IMR-90 (cell line): ENCODE measurements around the gene SPAG16. TPM values are rescaled to one million over a fixed set of nuclear protein-coding genes. Genes with fewer than 3 reads are reported as not detected.

ENCODE experiments used
- ATAC-seq: fragments of 200-7000 bp; cut with Tn5 transposase; 2 replicates; pipeline ENCODE4 v1.9.1; 2020; ENCODE audit warnings: low read depth, mild to moderate bottlenecking, moderate library complexity
- BruUV-seq: library from RNA; stranded (reverse); fragments of 400-500 nt; replicated peaks from 2 replicates; lab custom pipeline; 2021; lab: Mats Ljungman, UMichigan
- CTCF ChIA-PET: fragments of 300-600 bp; formaldehyde crosslinking; extraction: SDS; loops from one replicate; lab custom pipeline; 2021; ENCODE audit warnings: antibody characterized with exemption; lab: Yijun Ruan, JAX
- POLR2A ChIA-PET: fragments of 300-600 bp; sonication (Branson Sonifier 250); formaldehyde crosslinking; loops from one replicate; lab custom pipeline; 2022; ENCODE audit warnings: antibody characterized with exemption; ENCODE audit not compliant: unreplicated experiment; lab: Charles Lee
- DNase-seq: peaks from one replicate; pipeline ENCODE4 v3.0.0; 2013
- H2AFZ ChIP-seq: replicated peaks from 2 replicates; pipeline ENCODE3; 2013; ENCODE audit warnings: low read length, mild to moderate bottlenecking; ENCODE audit not compliant: poor library complexity
- H2AK5ac ChIP-seq: 2 replicates; pipeline ENCODE4 v1.6.1; 2013; ENCODE audit warnings: low read depth, low read length, inconsistent platforms
- H2AK9ac ChIP-seq: replicated peaks from 2 replicates; pipeline ENCODE3; 2013; ENCODE audit warnings: mild to moderate bottlenecking, low read depth, low read length, moderate library complexity; ENCODE audit not compliant: poor library complexity
- H2BK120ac ChIP-seq: 2 replicates; pipeline ENCODE4 v1.6.1; 2013; ENCODE audit warnings: low read depth, low read length, inconsistent platforms
- H2BK15ac ChIP-seq: 3 replicates; pipeline ENCODE4 v1.6.1; 2013; ENCODE audit warnings: low read depth, low read length, inconsistent platforms
- H2BK20ac ChIP-seq: 2 replicates; pipeline ENCODE4 v1.6.1; 2013; ENCODE audit warnings: low read depth, mild to moderate bottlenecking, inconsistent platforms, low read length, moderate library complexity
- H2BK5ac ChIP-seq: 2 replicates; pipeline ENCODE4 v1.6.1; 2013; ENCODE audit warnings: mild to moderate bottlenecking, low read depth, low read length, inconsistent platforms; ENCODE audit not compliant: poor library complexity, severe bottlenecking
- H3K14ac ChIP-seq: replicated peaks from 2 replicates; pipeline ENCODE4 v1.6.1; 2013; ENCODE audit warnings: low read depth, low read length, inconsistent platforms
- H3K18ac ChIP-seq: 2 replicates; pipeline ENCODE4 v1.6.1; 2013; ENCODE audit warnings: low read depth, low read length, control low read depth
- H3K23ac ChIP-seq: 2 replicates; pipeline ENCODE4 v1.6.1; 2013; ENCODE audit warnings: low read depth, low read length, inconsistent platforms
- H3K27ac ChIP-seq: 2 replicates; pipeline ENCODE4 v1.5.1; 2013; ENCODE audit warnings: mild to moderate bottlenecking, control low read depth, low read length; ENCODE audit not compliant: insufficient read depth
- H3K27me3 ChIP-seq: 2 replicates; pipeline ENCODE4 v1.6.1; 2013; ENCODE audit warnings: low read length; ENCODE audit not compliant: control insufficient read depth, insufficient read depth
- H3K36me3 ChIP-seq: 2 replicates; pipeline ENCODE4 v1.6.1; 2013; ENCODE audit warnings: low read length, mixed read lengths; ENCODE audit not compliant: control insufficient read depth, insufficient read depth
- H3K4ac ChIP-seq: 2 replicates; pipeline ENCODE4 v1.6.1; 2013; ENCODE audit warnings: low read depth, low read length, inconsistent platforms
- H3K4me1 ChIP-seq: 2 replicates; pipeline ENCODE4 v1.6.1; 2013; ENCODE audit warnings: low read length, mixed read lengths; ENCODE audit not compliant: control insufficient read depth, insufficient read depth
- H3K4me2 ChIP-seq: 2 replicates; pipeline ENCODE4 v1.6.1; 2013; ENCODE audit warnings: low read depth, mild to moderate bottlenecking, control low read depth, low read length, moderate library complexity
- H3K4me3 ChIP-seq: 2 replicates; pipeline ENCODE4 v1.5.1; 2013; ENCODE audit warnings: low read depth, mild to moderate bottlenecking, control low read depth, low read length, moderate library complexity; ENCODE audit not compliant: insufficient read depth
- H3K56ac ChIP-seq: 2 replicates; pipeline ENCODE4 v1.6.1; 2013; ENCODE audit warnings: low read length, inconsistent platforms; ENCODE audit not compliant: insufficient read depth; ENCODE audit errors: extremely low read depth
- H3K79me1 ChIP-seq, 2 experiments: 2 replicates each; pipeline ENCODE4 v1.6.1; 2013; ENCODE audit warnings: low read length in 2 of 2, inconsistent platforms in 1 of 2, low read depth in 1 of 2
- H3K9ac ChIP-seq: 2 replicates; pipeline ENCODE4 v1.6.1; 2013; ENCODE audit warnings: low read depth, low read length, control low read depth
- H3K9me1 ChIP-seq: 2 replicates; pipeline ENCODE4 v1.6.1; 2013; ENCODE audit warnings: low read length, inconsistent platforms; ENCODE audit not compliant: insufficient read depth
- H3K9me3 ChIP-seq: 2 replicates; pipeline ENCODE4 v1.6.1; 2013; ENCODE audit warnings: low read length; ENCODE audit not compliant: control insufficient read depth, insufficient read depth
- H4K20me1 ChIP-seq: 2 replicates; pipeline ENCODE4 v1.6.1; 2013; ENCODE audit warnings: low read length, inconsistent platforms; ENCODE audit not compliant: insufficient read depth
- H4K5ac ChIP-seq: 2 replicates; pipeline ENCODE4 v1.6.1; 2013; ENCODE audit warnings: mild to moderate bottlenecking, low read depth, low read length, control low read depth
- H4K8ac ChIP-seq, 2 experiments: 2 replicates each; pipeline ENCODE4 v1.6.1; 2013; ENCODE audit warnings: low read depth in 2 of 2, low read length in 2 of 2, control low read depth in 1 of 2, inconsistent platforms in 1 of 2
- H4K91ac ChIP-seq: 2 replicates; pipeline ENCODE4 v1.6.1; 2013; ENCODE audit warnings: low read depth, low read length, inconsistent platforms; ENCODE audit not compliant: insufficient read depth
- BHLHE40 ChIP-seq: fragments of 150-350 bp; IDR thresholded peaks from 2 replicates; pipeline ENCODE4 v1.6.1; 2016; ENCODE audit warnings: mild to moderate bottlenecking, low read depth, low read length
- CEBPB ChIP-seq: IDR thresholded peaks from 2 replicates; pipeline ENCODE4 v1.6.1; 2012; ENCODE audit warnings: low read depth, low read length, improper control_type of control experiment
- CHD1 ChIP-seq: IDR thresholded peaks from 2 replicates; pipeline ENCODE4 v1.6.1; 2012; ENCODE audit warnings: low read depth, low read length, improper control_type of control experiment
- ELK1 ChIP-seq: fragments of 150-350 bp; IDR thresholded peaks from 2 replicates; pipeline ENCODE4 v1.6.1; 2016; ENCODE audit warnings: low read depth, mild to moderate bottlenecking, low read length, moderate library complexity, borderline replicate concordance
- FOS ChIP-seq: fragments of 150-350 bp; IDR thresholded peaks from 2 replicates; pipeline ENCODE4 v1.6.1; 2016; ENCODE audit warnings: low read depth, low read length
- MAFK ChIP-seq: IDR thresholded peaks from 2 replicates; pipeline ENCODE4 v1.6.1; 2012; ENCODE audit warnings: low read depth, low read length, improper control_type of control experiment
- MAZ ChIP-seq: IDR thresholded peaks from 2 replicates; pipeline ENCODE4 v1.6.1; 2012; ENCODE audit warnings: low read depth, mild to moderate bottlenecking, low read length, improper control_type of control experiment, moderate library complexity, borderline replicate concordance
- MXI1 ChIP-seq: IDR thresholded peaks from 2 replicates; pipeline ENCODE4 v1.6.1; 2012; ENCODE audit warnings: low read depth, mild to moderate bottlenecking, low read length, moderate library complexity, borderline replicate concordance
- NFE2L2 ChIP-seq: fragments of 150-350 bp; IDR thresholded peaks from 2 replicates; pipeline ENCODE4 v1.6.1; 2016; ENCODE audit warnings: low read depth, mild to moderate bottlenecking, low read length
- POLR2A ChIP-seq: IDR thresholded peaks from 2 replicates; pipeline ENCODE4 v1.6.1; 2012; ENCODE audit warnings: mild to moderate bottlenecking, low read depth, low read length
- RAD21 ChIP-seq: IDR thresholded peaks from 2 replicates; pipeline ENCODE4 v1.6.1; 2012; ENCODE audit warnings: low read length, improper control_type of control experiment
- RCOR1 ChIP-seq: IDR thresholded peaks from 2 replicates; pipeline ENCODE4 v1.6.1; 2012; ENCODE audit warnings: mild to moderate bottlenecking, low read length, improper control_type of control experiment; ENCODE audit not compliant: insufficient replicate concordance
- RFX5 ChIP-seq: IDR thresholded peaks from 2 replicates; pipeline ENCODE4 v1.8.0; 2012; ENCODE audit warnings: low read depth, mild to moderate bottlenecking, low read length, moderate library complexity
- SMC3 ChIP-seq: fragments of 150-350 bp; IDR thresholded peaks from 2 replicates; pipeline ENCODE4 v1.6.1; 2016; ENCODE audit warnings: low read depth, mild to moderate bottlenecking, antibody characterized with exemption, low read length, moderate library complexity
- USF2 ChIP-seq: fragments of 150-350 bp; IDR thresholded peaks from 2 replicates; pipeline ENCODE4 v1.6.1; 2017; ENCODE audit warnings: mild to moderate bottlenecking, antibody characterized with exemption, low read length, low read depth
- WGBS, 2 experiments: methylation state at CpG; one replicate each; pipeline versions ENCODE4 v1.1.5 to v1.1.7; 2013; ENCODE audit warnings: missing lambda C conversion rate in 2 of 2; ENCODE audit not compliant: insufficient read length in 1 of 2; ENCODE audit errors: extremely low coverage in 2 of 2; 5-methylcytosine and 5-hydroxymethylcytosine counted together
- dilution Hi-C: fragments of 300-500 bp; cut with HindIII; formaldehyde crosslinking; loops from one replicate; pipeline ENCODE4 v1.14.3; 2018; ENCODE audit warnings: low sequenced_read_pairs; ENCODE audit not compliant: unreplicated experiment
- in situ Hi-C: fragments of 300-500 bp; cut with MboI; formaldehyde crosslinking; loops from 3 replicates; pipeline ENCODE4 v1.14.3; 2019; ENCODE audit warnings: low sequenced_read_pairs, inconsistent platforms, mixed read lengths
- intact Hi-C: fragments of 100-400 bp; cut with micrococcal nuclease; formaldehyde crosslinking; loops from 2 replicates; pipeline ENCODE4 v1.10.0; 2022
- polyA plus RNA-seq, 3 experiments: library from polyadenylated mRNA; depleted of rRNA; stranded (reverse); fragments of >200 nt; gene quantifications; 2 replicates each; pipeline ENCODE4 v1.2.3, GENCODE V29; 2012; ENCODE audit warnings: low replicate concordance in 1 of 3
- total RNA-seq: library from RNA; depleted of rRNA; stranded (reverse); fragments of >200 nt; gene quantifications from 2 replicates; pipeline ENCODE4 v1.2.3, GENCODE V29; 2012
- TF ChIP-seq, protein P1 (sequence below): conservative IDR thresholded peaks from 2 replicates; pipeline ENCODE4 v1.5.1; 2012; ENCODE audit warnings: mild to moderate bottlenecking, low read depth, low read length, improper control_type of control experiment

SPAG16 gene
- total and polyA plus RNA-seq, 2 of the 4 experiments (the other 2 are of a cell fraction) = 7.3 to 13.5 TPM

GRCh38 chr2:213733893-213734292 lies 449.6 kb downstream of the SPAG16 start:
- Histone ChIP-seq H4K20me1 (no peaks in the 10 kb centered on the region), H3K4me3 (no peak overlapping the region), H3K4ac (no peak overlapping the region), H2BK15ac (no peak overlapping the region), H4K91ac (no peak overlapping the region), H3K27ac (no peak overlapping the region), H4K5ac (no peak overlapping the region), H3K18ac (no peak overlapping the region), H3K23ac (no peak overlapping the region), H2BK120ac (no peak overlapping the region), H2BK20ac (no peak overlapping the region), H3K14ac (no peak overlapping the region), H2BK5ac (no peak overlapping the region), H3K27me3 (no peaks in the 10 kb centered on the region), H3K9me3 (no peaks in the 10 kb centered on the region), H3K79me1 (no peaks in the 10 kb centered on the region), H3K9ac (no peak overlapping the region), H3K4me1 (no peaks in the 10 kb centered on the region), H3K4me2 (no peak overlapping the region), H2AFZ (no peak overlapping the region), H4K8ac (no peak overlapping the region), H2AK9ac (no peak overlapping the region), H3K56ac (no peak overlapping the region), H3K36me3 (no peaks in the 10 kb centered on the region), H2AK5ac (no peak overlapping the region), H3K9me1 (no peaks in the 10 kb centered on the region)
- intact Hi-C loops = no loop called here
- dilution Hi-C loops = no loop called here
- POLR2A ChIA-PET = no interaction called here
- BruUV-seq = no TSS peak
- no peak for DNase-seq
- in situ Hi-C loops = no loop called here
- WGBS, 2 experiments = no CpG with 5 or more reads among the region's 3 CpGs
- TF ChIP-seq RFX5 (no peak), BHLHE40 (no peak), ELK1 (no peak), MAZ (no peak), CHD1 (no peak), MXI1 (no peak), SMC3 (no peak), RCOR1 (no peak), POLR2A (no peak), RAD21 (no peak), MAFK (no peak), CEBPB (no peak), USF2 (no peak), NFE2L2 (no peak), FOS (no peak)
- TF ChIP-seq, protein P1, sequence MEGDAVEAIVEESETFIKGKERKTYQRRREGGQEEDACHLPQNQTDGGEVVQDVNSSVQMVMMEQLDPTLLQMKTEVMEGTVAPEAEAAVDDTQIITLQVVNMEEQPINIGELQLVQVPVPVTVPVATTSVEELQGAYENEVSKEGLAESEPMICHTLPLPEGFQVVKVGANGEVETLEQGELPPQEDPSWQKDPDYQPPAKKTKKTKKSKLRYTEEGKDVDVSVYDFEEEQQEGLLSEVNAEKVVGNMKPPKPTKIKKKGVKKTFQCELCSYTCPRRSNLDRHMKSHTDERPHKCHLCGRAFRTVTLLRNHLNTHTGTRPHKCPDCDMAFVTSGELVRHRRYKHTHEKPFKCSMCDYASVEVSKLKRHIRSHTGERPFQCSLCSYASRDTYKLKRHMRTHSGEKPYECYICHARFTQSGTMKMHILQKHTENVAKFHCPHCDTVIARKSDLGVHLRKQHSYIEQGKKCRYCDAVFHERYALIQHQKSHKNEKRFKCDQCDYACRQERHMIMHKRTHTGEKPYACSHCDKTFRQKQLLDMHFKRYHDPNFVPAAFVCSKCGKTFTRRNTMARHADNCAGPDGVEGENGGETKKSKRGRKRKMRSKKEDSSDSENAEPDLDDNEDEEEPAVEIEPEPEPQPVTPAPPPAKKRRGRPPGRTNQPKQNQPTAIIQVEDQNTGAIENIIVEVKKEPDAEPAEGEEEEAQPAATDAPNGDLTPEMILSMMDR = no peak
- CTCF ChIA-PET = no interaction called here
- ATAC-seq = no peak
